Heart right ventricle (tissue), 16 donors: ENCODE results near the gene POC1B. TPM values are rescaled to one million over a fixed set of nuclear protein-coding genes. Genes with fewer than 3 reads are reported as not detected.
A peak's percentile ranks its signal among the peaks of the same experiment; 100 is the strongest.

Source experiments
- ATAC-seq, 8 donors: fragments of 200-7000 bp; cut with Tn5 transposase; one replicate each; pipeline ENCODE4 v1.9.1; 2020; ENCODE audit warnings: mild to moderate bottlenecking in 8 of 8, moderate library complexity in 8 of 8, moderate number of reproducible peaks in 1 of 8
- DNase-seq, 2 donors: peaks; one replicate each; pipeline ENCODE4 v3.0.0-alpha.2; 2020
- H3K27ac ChIP-seq, 10 donors: fragments of 200-600 bp; sonication (generic) in 2 of 10; one replicate each; pipeline versions ENCODE4 v1.5.0 to v1.8.0; 2020 to 2022; ENCODE audit warnings: mild to moderate bottlenecking in 3 of 10
- H3K27me3 ChIP-seq, 7 donors: fragments of 200-600 bp; one replicate each; pipeline ENCODE4 v1.8.0; 2021 to 2022; ENCODE audit warnings: mild to moderate bottlenecking in 2 of 7
- H3K36me3 ChIP-seq, 9 donors: fragments of 200-600 bp; sonication (generic) in 1 of 9; one replicate each; pipeline versions ENCODE4 v1.5.0 to v1.8.0; 2020 to 2022; ENCODE audit warnings: mild to moderate bottlenecking in 2 of 9
- H3K4me1 ChIP-seq, 9 donors: fragments of 200-600 bp; sonication (generic) in 1 of 9; one replicate each; pipeline versions ENCODE4 v1.5.0 to v1.8.0; 2020 to 2022; ENCODE audit warnings: mild to moderate bottlenecking in 4 of 9
- H3K4me3 ChIP-seq, 10 donors: fragments of 200-600 bp; sonication (generic) in 2 of 10; one replicate each; pipeline versions ENCODE4 v1.5.0 to v1.8.0; 2020 to 2022; ENCODE audit warnings: mild to moderate bottlenecking in 7 of 10, moderate library complexity in 2 of 10
- H3K9me3 ChIP-seq, 11 donors: fragments of 200-600 bp in 10 of 11; sonication (generic) in 2 of 11; one replicate each; pipeline versions ENCODE4 v1.5.0 to v1.8.0; 2013 to 2022; ENCODE audit warnings: mild to moderate bottlenecking in 2 of 11, control low read depth in 1 of 11, moderate library complexity in 1 of 11
- WGBS, 2 donors: extraction: QIAGEN DNeasy Blood & Tissue Kit; methylation state at CpG; one replicate each; pipeline ENCODE4 v1.1.7; 2013; ENCODE audit warnings: inconsistent platforms in 1 of 2; 5-methylcytosine and 5-hydroxymethylcytosine counted together
- intact Hi-C, 10 donors: fragments of 100-400 bp; cut with DNase I; formaldehyde crosslinking; loops; one replicate each; pipeline versions ENCODE4 v1.11.1 to v1.14.2; 2022
- polyA plus RNA-seq, 2 donors: library from polyadenylated mRNA; stranded (reverse); fragments of 200-250 nt; gene quantifications; one replicate each; pipeline ENCODE4 v1.2.3, GENCODE V29; 2013
- total RNA-seq, 10 donors: library from RNA; stranded (reverse); fragmentation: NEBNext Ultra II Directional in 3 of 10; extraction: Animal tissue kit (Norgen Biotek cat#: 25700) in 3 of 10; gene quantifications; one replicate each; pipeline versions ENCODE4 v1.2.1 to v1.2.4, GENCODE V29; 2021 to 2023
- TF ChIP-seq, protein P1 (sequence below), 9 donors: fragments of 200-600 bp; sonication (generic) in 2 of 9; IDR thresholded peaks; one replicate each; pipeline versions ENCODE4 v1.5.0 to v1.8.0; 2021 to 2022; ENCODE audit warnings: antibody characterized with exemption in 9 of 9, mild to moderate bottlenecking in 5 of 9, moderate library complexity in 1 of 9
- donor health status: Arrhythmogenic right ventricular cardiomyopathy.
- donor health status: ischemic (EF 13 %, LVEDD 7.1; RV severe dilation, severe dysfunction).
- donor health status: healthy with polysubstance abuse.
- donor health status: DM: no; HTN: yes; CAD: no.
- donor health status: DM: no; HTN: no; CAD: no.
- donor health status: ischemic (EF 25% LVEDD 6.9; RV normal size, moderate dysfunction).
- donor health status: ischemic (EF 25% LVEDD 5.7; RV mildly dilated, moderate dysfunction).
- donor health status: healthy.
- donor health status: DM: yes; HTN: yes; CAD: no.
- donor health status: Ischemic cardiomyopathy.
- donor health status: ischemic (EF 35%, LVEDD 5.7; RV mildly dilated, moderate dysfunction).
- donor health status: nonischemic (EF 11% LVEDD 7.7; RV severe dilation, severe dysfunction).
- donor health status: DM: yes; HTN: yes; CAD: no.
- donor health status: PGD.
- donor health status: ischemic (EF 29% LVEDD 5.4; RV normal size, mild dysfunction).
- donor health status: nonischemic (EF 23%, LVEDD 6.1; RV moderate dilation, normal function).

POC1B gene
- total and polyA plus RNA-seq, 12 donors, result 4.8 to 10.4 (median 8.0) TPM

DNA sequence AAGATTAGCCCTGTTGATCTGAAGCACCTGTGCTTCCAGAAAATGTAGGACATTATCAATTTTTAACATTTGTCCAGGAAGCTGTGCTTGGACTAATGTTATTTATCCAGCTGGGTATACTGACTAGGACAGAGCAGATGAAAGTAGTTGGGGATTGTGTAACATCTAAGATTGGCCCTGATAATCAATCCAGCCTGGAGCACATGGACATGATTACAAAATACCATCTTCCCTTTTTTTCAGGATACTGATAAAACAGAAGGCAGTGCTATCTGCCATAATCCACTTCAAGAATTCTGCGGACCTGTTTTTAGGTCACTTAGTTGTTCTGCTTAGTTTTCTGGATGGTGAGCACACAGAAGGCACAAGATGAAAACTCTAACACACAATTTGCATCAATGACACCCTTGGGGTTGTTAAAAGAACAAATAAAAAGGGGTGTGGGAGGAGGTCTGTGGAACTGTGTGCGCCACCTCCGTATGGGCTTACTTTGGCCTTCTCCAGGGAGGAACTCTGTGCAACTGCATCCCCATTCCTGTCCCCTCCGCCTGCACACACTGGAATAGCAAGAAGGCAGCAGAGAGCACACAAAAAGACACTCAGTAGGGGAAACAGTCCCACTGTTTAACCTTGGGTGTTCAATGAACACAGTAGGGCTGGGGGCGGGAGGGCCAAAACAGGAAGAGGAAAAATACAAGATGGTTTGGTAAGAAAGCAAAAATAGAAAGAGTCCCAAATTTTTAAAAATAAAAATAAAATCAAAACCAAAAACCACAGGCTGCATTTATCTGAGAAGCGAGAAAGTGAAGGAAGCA, 142.4 kb downstream of the POC1B start:
- DNase-seq (no peak), ATAC-seq (peak in 7 of 8 donors; percentile 16 to 53 (median 40))
- Histone ChIP-seq H3K27ac (peak overlapping the region; percentile 17 to 82 (median 62)), H3K9me3 (no peaks in the 10 kb centered on the region), H3K4me3 (peak overlapping the region in 2 of 10 donors; percentile 5 to 11), H3K36me3 (no peaks in the 10 kb centered on the region), H3K27me3 (no peaks in the 10 kb centered on the region), H3K4me1 (peaks cover 2 to 59% (median 38%) of the 10 kb centered on the region in 9 donors)
- intact Hi-C loops, result loop anchor here in 2 of 10 donors (5.0 to 10.0 kb wide), 2 partner anchors 69 to 71 kb away; no protein-coding TSS in a partner anchor
- TF ChIP-seq, protein P1, sequence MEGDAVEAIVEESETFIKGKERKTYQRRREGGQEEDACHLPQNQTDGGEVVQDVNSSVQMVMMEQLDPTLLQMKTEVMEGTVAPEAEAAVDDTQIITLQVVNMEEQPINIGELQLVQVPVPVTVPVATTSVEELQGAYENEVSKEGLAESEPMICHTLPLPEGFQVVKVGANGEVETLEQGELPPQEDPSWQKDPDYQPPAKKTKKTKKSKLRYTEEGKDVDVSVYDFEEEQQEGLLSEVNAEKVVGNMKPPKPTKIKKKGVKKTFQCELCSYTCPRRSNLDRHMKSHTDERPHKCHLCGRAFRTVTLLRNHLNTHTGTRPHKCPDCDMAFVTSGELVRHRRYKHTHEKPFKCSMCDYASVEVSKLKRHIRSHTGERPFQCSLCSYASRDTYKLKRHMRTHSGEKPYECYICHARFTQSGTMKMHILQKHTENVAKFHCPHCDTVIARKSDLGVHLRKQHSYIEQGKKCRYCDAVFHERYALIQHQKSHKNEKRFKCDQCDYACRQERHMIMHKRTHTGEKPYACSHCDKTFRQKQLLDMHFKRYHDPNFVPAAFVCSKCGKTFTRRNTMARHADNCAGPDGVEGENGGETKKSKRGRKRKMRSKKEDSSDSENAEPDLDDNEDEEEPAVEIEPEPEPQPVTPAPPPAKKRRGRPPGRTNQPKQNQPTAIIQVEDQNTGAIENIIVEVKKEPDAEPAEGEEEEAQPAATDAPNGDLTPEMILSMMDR (IDR thresholded peaks at IDR 0.05), result no peak
- WGBS, 2 donors, result 78 to 82% methylated on average over 6 of the region's 6 CpGs

DNA sequence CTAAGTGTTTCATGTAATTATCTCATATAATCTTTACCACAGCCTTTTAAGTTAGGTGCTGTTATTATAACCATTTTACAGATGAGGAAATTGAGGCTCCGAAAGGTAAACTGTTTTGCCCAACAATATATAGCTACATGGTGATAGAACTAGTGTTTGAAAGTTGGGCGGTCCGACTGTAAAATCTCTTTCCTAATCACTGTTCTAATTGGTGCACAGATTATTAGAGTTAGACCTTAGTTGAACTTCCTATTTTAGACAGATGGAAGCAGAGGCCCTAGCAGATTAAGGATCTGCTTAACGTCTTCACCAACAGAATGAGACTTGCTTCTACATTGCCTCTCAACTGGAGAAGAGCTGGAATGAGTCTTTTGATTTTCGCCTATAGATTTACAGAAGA, 143.5 kb downstream of the POC1B start:
- Histone ChIP-seq H3K4me1 (peaks cover 2 to 59% (median 38%) of the 10 kb centered on the region in 9 donors), H3K27ac (peak overlapping the region in 4 of 10 donors; percentile 10 to 82 (median 60)), H3K4me3 (no peak overlapping the region), H3K27me3 (no peaks in the 10 kb centered on the region), H3K36me3 (no peaks in the 10 kb centered on the region), H3K9me3 (no peaks in the 10 kb centered on the region)
- intact Hi-C loops, result loop anchor here in 2 of 10 donors (5.0 to 10.0 kb wide), 2 partner anchors 70 to 72 kb away; no protein-coding TSS in a partner anchor
- DNase-seq (no peak), ATAC-seq (no peak)
- WGBS, 2 donors, result 72 to 76% methylated on average over 5 of the region's 5 CpGs
- TF ChIP-seq, protein P1 (IDR thresholded peaks at IDR 0.05), result no peak

DNA sequence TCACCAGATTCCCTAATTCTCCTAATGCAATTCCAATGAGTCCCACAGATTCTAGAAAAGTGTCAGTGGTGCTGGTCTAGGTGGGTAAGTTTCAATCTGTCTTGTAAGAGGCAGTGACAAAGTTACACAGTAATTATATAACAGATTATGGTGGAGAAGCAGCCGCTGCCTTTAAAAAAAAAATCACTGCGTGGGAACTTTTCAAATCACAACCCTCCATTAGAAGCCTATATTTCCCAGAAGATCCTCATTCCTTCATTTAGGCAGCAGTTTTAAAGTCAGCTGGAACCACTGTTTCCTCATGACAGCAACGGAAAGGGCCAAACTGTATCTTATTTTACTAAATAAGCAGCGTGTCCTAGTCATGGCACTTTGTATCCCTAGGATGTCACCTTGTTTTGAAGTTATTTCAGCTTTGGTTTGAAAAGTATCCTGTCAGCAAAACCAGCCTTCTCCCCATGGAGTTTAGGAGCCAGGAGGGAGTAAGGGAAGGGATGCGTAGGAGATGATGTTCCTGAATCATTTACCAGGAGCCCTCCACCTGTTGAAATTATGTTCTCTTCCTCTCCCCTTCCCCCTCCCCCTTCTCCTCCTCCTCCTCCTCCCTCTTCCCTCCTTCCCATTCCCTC, 145.9 kb downstream of the POC1B start:
- no peaks in the 10 kb centered on the region for H3K27me3 ChIP-seq
- intact Hi-C loops, result loop anchor here in 2 of 10 donors (5.0 to 10.0 kb wide), 2 partner anchors 72 to 75 kb away; no protein-coding TSS in a partner anchor
- H3K9me3 ChIP-seq, result no peaks in the 10 kb centered on the region
- no peaks in the 10 kb centered on the region for H3K36me3 ChIP-seq
- ATAC-seq, result no peak
- peak overlapping the region in 2 of 10 donors; percentile 55 to 70 for H3K27ac ChIP-seq
- no peak for DNase-seq
- no peak overlapping the region for H3K4me3 ChIP-seq
- TF ChIP-seq, protein P1 (IDR thresholded peaks at IDR 0.05), result no peak
- WGBS, 2 donors, result 78 to 81% methylated on average over 5 of the region's 5 CpGs
- peaks cover 2 to 51% (median 26%) of the 10 kb centered on the region in 9 donors for H3K4me1 ChIP-seq

DNA sequence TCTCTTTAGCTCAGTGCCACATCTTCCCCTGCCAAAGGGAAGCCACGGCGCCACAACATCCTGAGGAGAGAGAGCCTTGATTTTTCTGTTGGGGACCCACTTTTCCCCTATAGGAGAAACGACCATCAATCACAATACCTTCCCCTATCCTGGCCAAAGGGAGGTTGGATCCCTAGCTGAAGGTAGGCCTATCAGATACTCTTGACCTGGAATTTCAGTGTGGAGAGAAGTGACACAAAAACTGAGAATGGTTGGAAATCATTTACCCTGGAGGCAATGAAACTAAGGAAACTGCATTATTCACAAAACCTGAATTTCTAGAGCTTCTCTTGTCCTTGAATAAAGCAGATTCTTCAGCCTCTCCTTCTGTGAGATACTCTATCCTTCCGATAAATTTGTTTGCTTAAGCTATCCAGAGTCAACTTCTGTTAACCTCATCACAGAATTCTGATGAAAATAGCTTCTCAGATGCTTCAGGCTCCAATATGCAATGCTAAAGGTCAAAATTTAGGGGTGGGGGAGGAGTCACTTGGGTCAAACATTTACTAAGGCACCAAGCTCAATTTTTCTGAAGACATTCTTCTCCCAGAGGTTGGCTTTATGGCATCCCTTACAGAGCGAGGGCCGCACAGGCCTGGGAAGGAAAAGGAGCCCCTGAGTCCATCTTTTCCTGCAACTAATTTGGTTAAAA, 146.6 kb downstream of the POC1B start:
- Histone ChIP-seq H3K27me3 (no peaks in the 10 kb centered on the region), H3K27ac (peak overlapping the region in 4 of 10 donors; percentile 16 to 70 (median 50)), H3K36me3 (no peaks in the 10 kb centered on the region), H3K9me3 (no peaks in the 10 kb centered on the region), H3K4me3 (no peak overlapping the region), H3K4me1 (peaks cover 4 to 51% (median 23%) of the 10 kb centered on the region in 9 donors)
- DNase-seq (no peak), ATAC-seq (no peak)
- TF ChIP-seq, protein P1 (IDR thresholded peaks at IDR 0.05), result no peak
- 65 to 72% methylated on average over 6 of the region's 6 CpGs for WGBS, 2 donors
- intact Hi-C loops, result no loop called here
